Measurements from ENCODE around the gene BTN3A1. TPM values are rescaled to one million over a fixed set of nuclear protein-coding genes. Genes with fewer than 3 reads are reported as not detected.
"Not testable (repeated sequence)": the region's sequence is repeated elsewhere in the genome, so short reads cannot be mapped to it uniquely, and the experiment has no call there.

The BTN3A1 gene
- total and polyA plus RNA-seq, 2 of the 13 experiments (the other 11 are each of a cell fraction or from before 2014, with no cell fraction given), result 13.3 to 14.0 TPM

GRCh38 chr6:26433680-26434079 is 31.6 kb downstream of the BTN3A1 start:
- H2AFZ ChIP-seq (ENCODE audit: low read length); H3K4me2 ChIP-seq (ENCODE audit: low read depth, low read length); H3K9me3 ChIP-seq (ENCODE audit: low read length); BruUV-seq (replicated peaks); H3K9ac ChIP-seq (ENCODE audit: insufficient read depth, low read depth, low read length); FAIRE-seq; H3K27ac ChIP-seq (ENCODE audit: extremely low read length, insufficient read depth, low read length); ATAC-seq; POLR2A ChIA-PET; H3K79me2 ChIP-seq (ENCODE audit: insufficient read depth, low read length); H3K4me3 ChIP-seq (replicated peaks in 1 of 3; ENCODE audit: insufficient read depth in 1 of 3, low read depth in 2 of 3, low read length in 3 of 3); CTCF ChIA-PET (ENCODE audit: low intra/inter-chr PET ratio, low total read pairs); intact Hi-C loops (cut with micrococcal nuclease; ENCODE audit: unreplicated experiment); H3K36me3 ChIP-seq (replicated peaks in 1 of 2; ENCODE audit: control insufficient read depth in 1 of 2, insufficient read depth in 2 of 2, low read length in 2 of 2); H3K4me1 ChIP-seq (ENCODE audit: insufficient read depth, low read length); H4K20me1 ChIP-seq (ENCODE audit: insufficient read depth, low read length); H3K27me3 ChIP-seq (ENCODE audit: control insufficient read depth in 1 of 2, insufficient read depth in 2 of 2, low read length in 2 of 2); in situ Hi-C loops (cut with HindIII; ENCODE audit: extremely low pct_ligation_motif_present, low pct_unique_long_range_greater_than_20kb); DNase-seq (ENCODE audit: low spot score): not testable (repeated sequence)
- 96% methylated on average over 8 of the region's 8 CpGs for WGBS (ENCODE audit: low lambda C conversion rate)

GRCh38 chr6:26436018-26436417 is 33.9 kb downstream of the BTN3A1 start:
- Histone ChIP-seq H3K79me2 (ENCODE audit: insufficient read depth, low read length) (no peaks in the 10 kb centered on the region), H4K20me1 (ENCODE audit: insufficient read depth, low read length) (no peaks in the 10 kb centered on the region), H3K4me3 (replicated peaks in 1 of 3; ENCODE audit: insufficient read depth in 1 of 3, low read depth in 2 of 3, low read length in 3 of 3) (no peak overlapping the region), H3K4me1 (ENCODE audit: insufficient read depth, low read length) (peaks cover 23% of the 10 kb centered on the region), H3K9me3 (ENCODE audit: low read length) (no peaks in the 10 kb centered on the region), H2AFZ (ENCODE audit: low read length) (no peak overlapping the region), H3K9ac (ENCODE audit: insufficient read depth, low read depth, low read length) (no peak overlapping the region), H3K27ac (ENCODE audit: extremely low read length, insufficient read depth, low read length) (no peak overlapping the region), H3K36me3 (replicated peaks in 1 of 2; ENCODE audit: control insufficient read depth in 1 of 2, insufficient read depth in 2 of 2, low read length in 2 of 2) (peaks cover 5 to 6% of the 10 kb centered on the region in 2 experiments; a peak in 3 of 5 replicates), H3K4me2 (ENCODE audit: low read depth, low read length) (no peak overlapping the region), H3K27me3 (ENCODE audit: control insufficient read depth in 1 of 2, insufficient read depth in 2 of 2, low read length in 2 of 2) (no peaks in the 10 kb centered on the region; a peak in 1 of 5 replicates)
- no peak for DNase-seq (ENCODE audit: low spot score)
- no peak for TF ChIP-seq ZFP41 (CRISPR knock-in tag; IDR thresholded peaks at IDR 0.05; ENCODE audit: borderline replicate concordance)
- TF ChIP-seq TOPORS (CRISPR knock-in tag; IDR thresholded peaks at IDR 0.05), result no peak
- TF ChIP-seq SMAD9 (CRISPR knock-in tag; IDR thresholded peaks at IDR 0.05), result no peak
- TF ChIP-seq KIAA2018 (CRISPR knock-in tag; IDR thresholded peaks at IDR 0.05; ENCODE audit: borderline replicate concordance), result no peak
- TF ChIP-seq, protein P1, sequence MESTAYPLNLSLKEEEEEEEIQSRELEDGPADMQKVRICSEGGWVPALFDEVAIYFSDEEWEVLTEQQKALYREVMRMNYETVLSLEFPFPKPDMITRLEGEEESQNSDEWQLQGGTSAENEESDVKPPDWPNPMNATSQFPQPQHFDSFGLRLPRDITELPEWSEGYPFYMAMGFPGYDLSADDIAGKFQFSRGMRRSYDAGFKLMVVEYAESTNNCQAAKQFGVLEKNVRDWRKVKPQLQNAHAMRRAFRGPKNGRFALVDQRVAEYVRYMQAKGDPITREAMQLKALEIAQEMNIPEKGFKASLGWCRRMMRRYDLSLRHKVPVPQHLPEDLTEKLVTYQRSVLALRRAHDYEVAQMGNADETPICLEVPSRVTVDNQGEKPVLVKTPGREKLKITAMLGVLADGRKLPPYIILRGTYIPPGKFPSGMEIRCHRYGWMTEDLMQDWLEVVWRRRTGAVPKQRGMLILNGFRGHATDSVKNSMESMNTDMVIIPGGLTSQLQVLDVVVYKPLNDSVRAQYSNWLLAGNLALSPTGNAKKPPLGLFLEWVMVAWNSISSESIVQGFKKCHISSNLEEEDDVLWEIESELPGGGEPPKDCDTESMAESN (CRISPR knock-in tag; conservative IDR thresholded peaks at IDR 0.05), result no peak
- TF ChIP-seq ZNF749 (CRISPR knock-in tag; IDR thresholded peaks at IDR 0.05; ENCODE audit: borderline replicate concordance), result no peak
- no peak for TF ChIP-seq SATB2 (CRISPR knock-in tag; IDR thresholded peaks at IDR 0.05)
- TF ChIP-seq ZNF30 (CRISPR knock-in tag; IDR thresholded peaks at IDR 0.05), result no peak
- TF ChIP-seq ZNF329 (CRISPR knock-in tag; IDR thresholded peaks at IDR 0.05; ENCODE audit: low read depth), result no peak
- ChIA-PET CTCF (ENCODE audit: low intra/inter-chr PET ratio, low total read pairs) (no interaction called here), POLR2A (no interaction called here)
- intact Hi-C loops (cut with micrococcal nuclease; ENCODE audit: unreplicated experiment) (no loop called here), in situ Hi-C loops (cut with HindIII; ENCODE audit: extremely low pct_ligation_motif_present, low pct_unique_long_range_greater_than_20kb) (no loop called here)
- ATAC-seq, result no peak
- no TSS peak for BruUV-seq (replicated peaks)
- no peak for FAIRE-seq
- 93% methylated on average over 4 of the region's 4 CpGs for WGBS (ENCODE audit: low lambda C conversion rate)
